GM12864 (cell line): ENCODE data around the gene KCNK3.

Source experiments
- DNase-seq: peaks from one replicate; pipeline ENCODE4 v3.0.0-alpha.2; 2011; ENCODE audit warnings: low read depth
- H3K4me3 ChIP-seq: 2 replicates; pipeline ENCODE4 v1.5.1; 2011; ENCODE audit warnings: mild to moderate bottlenecking, low read depth, low read length, control low read depth
- CTCF ChIP-seq: IDR thresholded peaks from 2 replicates; pipeline ENCODE4 v1.5.1; 2011; ENCODE audit warnings: low read depth, mild to moderate bottlenecking, moderate library complexity, low read length, control low read depth, inconsistent platforms; ENCODE audit errors: missing control alignments

KCNK3 gene

DNA sequence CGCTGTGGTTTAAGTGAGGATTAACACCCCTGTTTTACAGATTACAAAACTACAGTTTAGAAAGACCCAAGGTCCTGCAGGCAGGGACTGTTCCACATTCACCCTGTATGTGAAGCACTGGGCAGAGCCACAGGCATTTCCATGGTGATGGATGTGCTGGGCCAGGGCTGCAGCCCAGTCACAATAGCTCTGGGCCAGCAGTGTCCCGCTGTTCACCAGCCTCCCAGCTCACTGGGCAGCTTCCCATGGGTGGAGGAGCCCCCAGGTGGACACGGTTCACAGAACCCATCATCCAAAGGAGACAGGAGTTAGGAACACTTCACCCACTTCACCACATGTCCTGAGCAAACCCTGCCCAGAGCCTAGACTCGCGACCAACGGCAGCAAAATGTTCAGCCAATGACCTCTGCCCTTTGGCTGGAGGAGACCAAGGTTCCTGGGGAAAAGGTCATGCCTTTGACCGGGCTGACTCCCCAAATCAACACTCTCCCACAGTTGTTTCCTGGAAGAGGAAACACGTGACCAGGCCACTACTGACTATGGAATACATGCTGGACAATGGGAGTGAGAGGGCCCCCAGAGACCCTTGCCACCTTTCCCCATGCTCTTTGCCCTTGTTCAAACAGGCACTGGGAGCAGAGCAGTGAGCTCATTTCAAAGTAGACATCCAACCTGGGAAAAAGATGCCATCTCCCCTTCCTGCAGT is 43.5 kb downstream of the KCNK3 start:
- TF ChIP-seq CTCF, result no peak
- no peak for DNase-seq
- H3K4me3 ChIP-seq, result no peak overlapping the region

DNA sequence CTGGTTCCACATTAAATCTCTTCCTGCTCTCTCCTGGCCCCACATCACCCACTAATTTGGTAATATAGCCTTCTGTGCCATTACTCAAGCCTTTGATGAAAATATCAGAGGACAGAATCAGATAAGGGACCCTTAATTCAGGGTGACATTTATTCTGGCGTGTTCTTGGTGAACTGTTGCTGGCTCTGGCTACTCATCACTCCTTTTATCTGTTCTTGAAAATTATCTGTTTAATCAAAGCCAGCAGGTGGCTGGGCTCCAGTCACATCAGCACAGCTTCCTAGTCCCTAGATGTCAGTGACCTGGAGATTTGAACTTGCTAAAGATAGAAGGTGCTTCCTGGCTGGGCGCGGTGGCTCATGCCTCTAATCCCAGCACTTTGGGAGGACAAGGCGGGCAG is 44.7 kb downstream of the KCNK3 start:
- no peak for DNase-seq
- TF ChIP-seq CTCF, result no peak

GRCh38 chr2:26738481-26738880 is 46.0 kb downstream of the KCNK3 start:
- TF ChIP-seq CTCF, result no peak
- DNase-seq, result no peak
- no peak overlapping the region for H3K4me3 ChIP-seq

More for the DNA sequence above, 44.7 kb downstream of the KCNK3 start:
- no peak overlapping the region for H3K4me3 ChIP-seq

DNA sequence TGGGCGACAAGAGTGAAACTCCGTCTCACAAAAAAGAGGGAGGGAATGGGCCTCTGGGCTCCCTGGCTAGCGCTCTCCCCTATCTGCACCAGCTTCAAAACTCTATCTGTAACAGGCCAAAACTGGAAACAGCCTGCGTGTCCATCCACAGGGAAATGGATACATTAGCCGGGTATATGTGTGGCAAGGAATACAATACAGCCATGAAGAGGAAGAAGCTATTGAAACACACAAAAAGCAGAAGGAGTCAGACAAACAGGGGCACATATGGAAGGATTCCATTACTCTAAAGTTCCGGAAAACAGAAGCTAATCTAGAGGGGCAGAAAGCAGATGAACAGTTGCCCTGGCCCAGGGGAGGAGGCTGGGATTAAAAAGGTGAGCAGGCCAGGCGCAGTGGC is 47.0 kb downstream of the KCNK3 start:
- TF ChIP-seq CTCF, result no peak
- no peak overlapping the region for H3K4me3 ChIP-seq
- no peak for DNase-seq

- H3K4me3 ChIP-seq, result no peak overlapping the region
- TF ChIP-seq CTCF, result no peak
- DNase-seq, result no peak
Measured at GRCh38 chr2:26740346-26740745, 47.8 kb downstream of the KCNK3 start.

- TF ChIP-seq CTCF, result no peak
- DNase-seq, result peak; percentile 7
- no peak overlapping the region for H3K4me3 ChIP-seq
Measured at GRCh38 chr2:26740890-26741302, 48.4 kb downstream of the KCNK3 start.
